Fibroblast of mammary gland (primary cell): ENCODE results near the gene TCF7L1.
A peak's percentile ranks its signal among the peaks of the same experiment; 100 is the strongest.

Experiments used
- DNase-seq: peaks from one replicate; pipeline ENCODE4 v3.0.0-alpha.2; 2010; ENCODE audit warnings: low read depth
- H3K4me3 ChIP-seq: 2 replicates; pipeline ENCODE4 v1.5.1; 2011; ENCODE audit warnings: low read depth, mild to moderate bottlenecking, low read length, moderate library complexity; ENCODE audit not compliant: control insufficient read depth
- CTCF ChIP-seq: conservative IDR thresholded peaks from 2 replicates; pipeline ENCODE4 v1.5.1; 2011; ENCODE audit warnings: low read depth, low read length, inconsistent platforms; ENCODE audit not compliant: control insufficient read depth, insufficient read depth

TCF7L1 gene

DNA sequence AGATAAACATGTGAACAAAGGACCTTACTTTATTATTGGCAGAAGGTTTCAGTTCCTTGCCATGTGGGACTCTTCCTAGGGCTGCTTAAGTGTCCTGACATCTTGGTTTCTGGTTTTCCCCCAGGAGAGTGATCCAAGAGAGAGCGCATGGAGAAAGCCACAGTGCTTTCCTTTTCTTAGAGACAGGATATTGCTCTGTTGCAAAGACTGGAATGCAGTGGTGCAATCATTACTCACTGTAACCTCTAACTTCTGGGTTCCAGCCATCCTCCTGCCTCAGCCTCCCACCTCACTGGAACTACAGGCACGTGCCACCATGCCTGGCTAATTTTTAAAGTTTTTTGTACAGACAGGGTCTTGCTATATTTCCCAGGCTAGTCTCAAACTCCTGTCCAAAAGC, 38.1 kb upstream of the TCF7L1 start:
- peak; percentile 58 for DNase-seq
- no peak for TF ChIP-seq CTCF
- no peak overlapping the region for H3K4me3 ChIP-seq

- no peak for TF ChIP-seq CTCF
- DNase-seq, result no peak
- H3K4me3 ChIP-seq, result no peak overlapping the region
Observed at GRCh38 chr2:85096616-85097015, 36.6 kb upstream of the TCF7L1 start.

DNA sequence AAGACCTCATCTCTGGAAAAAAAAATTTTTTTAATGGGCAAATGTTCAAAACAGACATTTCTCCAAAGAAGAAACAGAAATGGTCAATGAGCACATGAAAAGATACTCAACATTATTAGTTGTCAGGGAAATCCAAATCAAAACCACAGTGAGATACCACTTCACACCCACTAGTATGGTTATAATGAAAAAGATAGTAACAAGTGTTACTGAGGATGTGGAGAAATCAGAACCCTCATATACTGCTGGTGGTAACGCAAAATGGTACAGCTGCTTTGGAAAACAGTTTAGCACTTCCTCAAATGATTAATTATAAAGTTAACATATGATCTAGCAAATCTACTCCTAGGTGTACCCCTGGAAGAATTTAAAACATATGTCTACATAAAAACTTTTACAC, 29.0 kb upstream of the TCF7L1 start:
- no peak for TF ChIP-seq CTCF
- no peak overlapping the region for H3K4me3 ChIP-seq
- no peak for DNase-seq

GRCh38 chr2:85106489-85107180, 26.6 kb upstream of the TCF7L1 start:
- DNase-seq, result peak; percentile 54
- no peak overlapping the region for H3K4me3 ChIP-seq
- no peak for TF ChIP-seq CTCF

GRCh38 chr2:85110991-85111560, 22.1 kb upstream of the TCF7L1 start:
- H3K4me3 ChIP-seq, result no peak overlapping the region
- peak; percentile 69 for DNase-seq
- no peak for TF ChIP-seq CTCF

- TF ChIP-seq CTCF, result no peak
- peak; percentile 80 for DNase-seq
- no peak overlapping the region for H3K4me3 ChIP-seq
Observed at GRCh38 chr2:85111819-85112281, 21.3 kb upstream of the TCF7L1 start.
